NAMALWA (cell line): Measurements from ENCODE around the gene ZMYND10.

Experiments used
- DNase-seq: peaks from one replicate; pipeline ENCODE4 v3.0.0-alpha.2; 2015; ENCODE audit warnings: low spot score

The ZMYND10 gene

DNA sequence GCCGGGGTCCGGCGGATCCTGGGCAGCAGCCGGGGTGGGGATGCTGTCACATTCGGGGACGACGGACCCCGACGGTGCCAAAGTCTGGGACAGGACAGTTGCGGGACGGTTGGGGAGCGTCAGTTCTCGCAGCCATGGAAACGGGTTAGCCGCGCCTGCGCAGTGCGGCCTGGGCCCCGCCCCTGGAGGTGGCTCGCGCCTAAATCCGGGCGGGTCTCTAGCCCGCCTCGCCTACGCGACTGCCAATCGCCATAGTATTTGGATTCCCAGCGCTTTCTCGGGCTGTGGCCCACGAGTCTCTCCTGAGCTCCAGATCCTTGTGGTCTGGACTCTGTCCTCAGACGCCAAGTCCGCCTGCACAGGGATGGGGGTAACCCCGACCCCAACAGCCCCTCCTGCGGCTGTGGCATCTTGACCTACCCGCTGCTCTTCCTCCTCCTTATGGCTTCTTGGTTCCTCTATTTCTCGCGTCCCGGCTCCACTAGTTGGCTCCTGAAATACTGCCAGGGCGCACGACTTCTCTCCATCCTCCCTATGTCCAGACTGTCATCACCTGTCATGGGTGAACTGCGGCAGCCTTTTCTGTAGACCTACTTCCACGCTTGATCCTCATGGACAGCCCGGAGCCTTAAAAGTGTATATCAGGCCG is at the start of gene ZMYND10:
ZMYND10 (minus strand) TSS at position 147 of the 649 bp plus-strand sequence. CDS start 153 bp downstream, outside the sequence.
- DNase-seq = peak; percentile 50

DNA sequence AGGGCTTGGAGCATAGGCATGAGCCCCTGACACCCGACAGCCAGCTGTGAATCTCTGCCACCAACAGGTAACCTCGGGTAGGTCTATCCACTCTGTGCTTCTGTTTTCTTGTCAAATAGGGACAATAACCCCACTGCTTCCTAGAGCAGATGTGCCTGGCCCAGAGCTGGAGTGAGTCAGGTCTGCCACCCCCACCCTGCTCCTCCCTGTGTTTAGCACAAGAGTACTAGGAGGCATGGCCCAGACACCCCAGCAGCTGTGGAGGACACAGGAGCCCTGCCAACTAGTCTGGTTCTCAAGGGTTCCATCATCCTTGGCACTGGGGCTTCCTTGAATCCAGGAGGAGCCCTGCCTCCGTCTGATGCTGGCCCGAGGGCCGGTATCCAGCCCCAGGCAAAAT is 47.5 kb upstream of the ZMYND10 start:
- DNase-seq = no peak

DNA sequence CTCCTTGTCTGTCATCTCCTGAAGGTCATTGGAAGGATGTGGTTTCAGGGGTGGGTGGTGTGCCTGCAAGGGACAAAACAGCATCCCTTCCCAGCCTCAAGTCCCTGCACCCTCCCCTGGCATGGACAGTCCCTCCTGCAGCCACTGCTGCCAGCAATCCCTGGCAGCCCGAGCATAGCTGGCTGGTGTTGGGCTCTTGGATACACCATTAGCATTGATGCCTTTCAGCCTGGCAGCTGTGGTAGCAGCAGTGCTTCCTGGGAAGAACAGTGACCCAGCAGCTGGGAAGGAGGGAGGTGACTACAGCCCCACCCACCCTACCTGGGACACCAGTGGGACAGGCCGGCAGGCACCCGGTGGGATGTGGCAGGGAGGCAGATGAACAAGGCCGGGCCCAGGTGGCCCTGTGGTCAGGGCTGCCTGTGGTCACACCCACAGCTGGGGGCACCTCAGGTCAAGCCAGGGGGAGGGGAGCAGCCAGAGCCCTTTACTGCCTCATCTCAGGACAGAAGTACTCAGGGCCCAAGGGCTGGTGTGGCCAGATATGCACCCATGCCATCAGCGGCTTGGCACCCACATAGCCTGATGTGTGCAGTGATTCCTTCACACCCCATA is 46.7 kb upstream of the ZMYND10 start:
- DNase-seq = no peak

DNA sequence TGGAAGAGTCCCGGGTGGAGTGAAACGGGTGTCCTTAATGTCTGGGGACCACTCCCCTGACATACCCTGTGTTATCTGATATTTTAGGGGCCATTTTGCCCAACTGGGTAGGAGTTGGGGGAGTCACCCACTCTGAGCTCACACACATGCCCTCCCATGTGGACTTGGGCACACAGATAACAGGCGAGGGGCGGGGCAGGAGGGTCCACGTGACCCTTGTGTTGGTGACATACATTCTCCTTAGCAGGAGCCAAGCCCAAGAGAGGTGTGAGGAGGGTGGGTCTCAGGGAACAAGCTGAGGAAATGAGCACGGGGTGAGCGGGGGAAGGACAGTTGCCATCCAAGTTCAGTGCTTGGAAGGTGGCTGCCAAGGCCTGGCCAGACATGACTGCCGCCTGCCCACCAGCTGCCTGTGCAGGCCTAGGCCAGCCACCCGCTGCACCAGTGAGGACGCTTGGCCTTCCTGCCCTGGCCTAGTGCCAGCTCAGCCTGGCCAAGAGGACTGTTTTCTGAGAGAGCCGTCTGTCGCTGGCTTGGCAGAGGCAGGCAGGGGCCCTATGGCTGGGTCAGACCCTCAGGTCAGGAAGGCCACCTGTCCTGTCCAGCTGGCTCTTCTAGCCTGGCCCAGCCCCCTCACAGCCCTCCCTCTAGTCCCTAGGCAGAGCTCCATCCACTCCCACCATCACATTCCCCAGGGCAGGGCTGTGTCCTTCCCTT is 45.1 kb upstream of the ZMYND10 start:
- no peak for DNase-seq

DNA sequence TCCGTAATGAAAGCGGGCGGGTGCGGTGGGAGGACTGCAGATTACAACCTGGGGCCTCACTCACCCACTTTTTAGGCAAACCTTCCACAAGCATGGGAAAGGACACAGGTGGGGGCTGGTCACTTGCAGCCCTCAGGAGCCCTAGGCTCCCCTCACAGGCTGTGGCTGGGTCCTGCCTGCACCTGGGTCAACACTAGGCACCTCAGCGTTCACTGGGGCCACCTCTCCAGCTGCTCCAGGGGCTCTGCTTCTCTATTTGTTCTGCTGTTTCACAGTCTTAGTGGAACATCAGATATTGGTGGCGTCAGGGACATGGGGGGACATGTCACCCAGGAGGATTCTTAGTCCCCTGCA is 43.9 kb upstream of the ZMYND10 start:
- no peak for DNase-seq

DNA sequence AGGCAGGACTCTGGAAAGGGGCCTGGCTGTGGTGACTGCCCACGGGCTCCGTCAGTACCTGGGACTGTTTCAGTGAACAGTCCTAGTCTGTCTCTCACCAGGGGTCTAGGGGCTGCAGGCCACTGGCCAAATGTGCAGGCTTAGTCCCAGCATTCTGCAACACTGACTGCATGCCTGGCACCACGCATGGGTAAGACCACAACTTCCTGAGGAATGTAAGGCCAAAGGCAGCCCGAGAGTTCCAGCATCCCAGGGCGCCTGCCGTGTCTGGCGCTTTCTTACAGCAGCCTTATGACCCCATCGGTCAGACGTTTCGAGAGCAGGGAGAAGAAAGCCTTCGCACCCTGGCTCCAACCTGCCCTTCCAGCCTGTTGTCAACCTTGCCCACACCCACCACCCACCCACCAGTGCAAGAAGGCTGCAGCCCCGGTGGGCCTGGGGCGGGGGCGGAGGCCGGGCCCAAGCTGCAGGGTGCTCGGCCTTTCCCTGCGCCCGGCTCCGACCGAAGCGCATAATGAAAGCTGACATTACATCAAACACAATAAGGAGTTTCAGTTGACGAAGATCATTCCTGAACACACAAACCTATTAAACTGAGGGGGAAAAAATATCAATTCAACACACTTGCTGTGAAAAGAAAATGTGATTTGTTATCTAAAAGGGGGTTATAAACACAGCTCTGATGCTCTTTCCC is 43.3 kb upstream of the ZMYND10 start:
- DNase-seq = no peak

DNA sequence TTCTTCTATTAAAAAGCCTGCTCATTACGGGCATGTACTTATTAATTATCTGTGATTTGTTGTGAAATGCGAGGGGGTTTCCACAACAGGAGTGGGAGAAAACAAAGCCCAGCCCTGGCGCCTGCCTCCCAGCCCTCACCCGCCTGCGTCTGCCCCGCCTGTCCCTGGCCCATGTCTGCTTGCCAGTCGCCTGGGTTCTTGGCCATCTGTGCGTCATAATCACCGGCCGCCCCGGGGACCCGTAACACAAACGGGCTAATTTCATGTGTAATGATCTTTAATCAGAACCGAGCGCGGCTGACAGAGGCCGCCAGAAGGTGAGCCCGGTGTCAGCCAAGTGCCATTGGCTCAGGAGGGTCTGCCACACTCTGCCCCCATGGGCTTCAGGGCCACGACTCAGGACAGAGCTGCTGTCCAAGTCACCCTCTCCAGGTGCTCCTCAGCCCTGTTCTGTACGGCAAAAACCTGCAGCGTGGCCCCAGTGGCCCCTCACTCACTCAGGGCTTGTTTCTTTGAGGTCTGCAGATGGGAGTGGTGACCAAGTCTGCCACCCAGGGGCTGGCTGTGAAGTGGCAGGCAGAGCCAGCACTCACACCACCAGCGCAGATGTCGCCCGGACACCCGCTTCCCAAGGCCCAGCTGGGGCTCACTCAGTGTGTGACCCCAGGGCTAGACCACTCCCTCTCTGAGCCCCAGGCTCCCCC is 42.6 kb upstream of the ZMYND10 start:
- DNase-seq = peak; percentile 13

DNA sequence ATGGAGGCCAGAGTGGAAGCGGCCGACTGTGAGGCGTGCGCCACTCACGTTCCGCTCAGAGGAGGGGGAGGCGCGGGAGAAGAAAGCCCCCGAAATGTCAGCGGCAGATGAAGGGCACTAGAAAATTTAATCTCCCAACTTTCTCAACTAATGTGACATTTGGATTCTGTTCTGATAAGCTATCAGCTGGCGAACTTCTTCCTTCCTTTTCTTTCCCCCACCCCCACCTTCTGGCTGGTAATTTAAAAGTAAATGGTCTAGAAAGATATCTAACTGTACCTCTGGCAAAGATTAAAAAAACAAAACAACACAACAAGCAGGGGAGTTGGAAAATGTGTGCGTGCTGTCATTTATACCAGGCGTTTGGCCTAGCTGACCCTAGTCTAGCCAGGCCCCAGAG is 40.2 kb upstream of the ZMYND10 start:
- DNase-seq = no peak

DNA sequence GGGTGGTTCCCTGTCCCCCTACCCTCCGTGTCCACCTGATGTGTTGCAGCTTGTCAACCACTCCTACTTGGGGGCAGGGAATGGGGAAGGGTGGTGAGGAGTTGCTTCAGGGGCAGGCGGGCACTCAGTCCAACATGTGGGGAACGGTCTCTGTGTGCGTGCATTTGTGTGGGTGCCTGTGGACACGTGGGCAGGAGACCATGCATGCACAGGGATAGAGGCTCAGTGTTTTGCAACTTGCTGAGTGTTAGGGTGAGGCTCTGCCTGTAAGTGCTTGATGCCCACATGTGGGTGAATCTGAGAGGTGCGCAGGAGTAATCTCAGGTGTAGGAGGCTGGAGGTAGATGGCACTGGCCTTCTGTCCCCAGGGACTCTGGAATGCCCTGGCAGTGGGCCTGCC is 38.2 kb upstream of the ZMYND10 start:
- no peak for DNase-seq

DNA sequence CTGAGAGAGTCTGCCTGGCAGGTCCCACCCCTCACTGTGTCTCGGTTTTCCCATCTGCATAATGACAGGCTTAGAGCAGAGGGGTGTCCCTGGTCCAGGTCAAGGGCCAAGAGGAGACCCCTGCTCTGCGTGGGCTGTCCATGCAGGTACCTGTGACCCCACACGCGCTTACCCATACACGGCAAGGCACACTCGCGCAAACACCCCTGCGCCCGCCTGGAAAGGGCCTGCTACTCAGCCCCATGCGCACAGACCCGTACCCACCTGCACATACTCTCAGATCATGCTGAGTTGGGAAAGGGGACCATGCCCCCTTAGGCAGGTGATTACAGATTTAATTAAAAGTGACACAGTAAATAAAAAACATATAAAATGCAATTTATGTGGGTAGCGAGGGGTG is 37.2 kb upstream of the ZMYND10 start:
- DNase-seq = no peak

DNA sequence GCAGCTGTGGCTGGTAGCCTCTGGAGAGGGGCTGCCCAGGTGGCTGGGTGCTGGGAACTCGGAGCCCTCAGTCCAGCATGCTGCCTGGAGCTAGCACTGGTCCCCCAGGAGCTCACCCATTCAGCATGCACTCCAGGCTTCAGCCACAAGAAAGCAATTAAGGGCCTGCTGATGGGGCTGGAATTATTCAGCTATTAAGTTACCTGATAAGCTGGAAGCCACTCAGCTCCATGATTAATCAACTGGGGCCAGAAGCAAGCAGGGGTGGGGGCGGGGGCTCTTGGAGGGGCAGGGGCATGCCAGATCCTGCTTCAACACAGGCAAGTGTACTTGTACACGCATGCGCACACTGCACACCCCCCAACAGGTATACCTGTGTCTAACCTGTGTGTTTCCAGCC is 35.9 kb upstream of the ZMYND10 start:
- DNase-seq = no peak

DNA sequence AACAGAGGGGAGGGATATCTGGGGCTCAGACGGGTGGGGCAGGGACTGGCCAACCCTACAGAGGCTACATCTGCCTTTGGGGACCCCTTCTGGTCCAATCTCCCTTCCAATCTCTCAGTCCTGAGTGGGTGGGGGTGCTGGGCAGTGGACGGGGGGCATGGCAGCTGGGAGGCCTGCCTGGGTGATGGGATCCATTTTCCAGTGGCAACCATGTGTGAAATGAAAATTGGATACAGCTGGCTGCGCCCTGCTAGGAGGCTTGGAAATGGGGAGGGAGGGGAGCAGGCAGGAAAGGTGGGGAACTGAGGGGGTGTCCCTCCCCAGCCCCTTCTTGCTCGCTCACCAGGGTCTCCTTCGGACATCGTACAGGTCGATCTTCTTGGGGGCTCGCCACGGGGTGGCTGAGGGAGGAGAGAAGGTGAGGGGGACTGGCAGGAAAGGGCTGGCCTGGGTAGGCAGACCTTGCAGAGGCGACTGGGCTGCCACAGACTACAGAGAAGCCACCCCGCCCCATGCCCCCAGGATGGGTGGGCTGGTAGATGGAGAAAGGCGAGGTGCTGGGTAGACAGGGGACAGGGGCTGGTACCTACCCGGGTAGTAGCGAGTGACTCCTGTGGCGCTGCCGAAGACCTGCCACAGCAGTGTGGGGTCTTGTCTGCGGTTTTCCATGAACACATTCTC is 35.0 kb upstream of the ZMYND10 start:
- no peak for DNase-seq

DNA sequence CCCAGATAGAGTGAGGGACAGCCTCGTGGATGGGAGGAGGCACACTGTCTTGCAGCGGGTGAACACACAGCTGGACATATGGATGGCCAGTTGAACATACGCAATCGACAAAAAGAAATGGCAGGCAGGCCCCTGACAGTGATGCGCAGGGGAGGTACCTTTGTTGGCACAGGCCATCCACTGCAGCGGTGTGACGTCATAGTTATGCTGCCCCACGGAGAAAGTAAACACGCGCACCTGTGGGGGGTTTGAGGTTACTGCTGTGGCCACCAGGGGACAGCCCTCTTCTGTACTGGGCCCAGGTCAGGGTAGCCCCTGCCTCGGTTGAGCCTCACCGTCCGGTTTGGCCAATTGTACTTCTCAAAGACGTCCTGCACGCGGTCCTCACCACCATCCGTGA is 33.2 kb upstream of the ZMYND10 start:
- no peak for DNase-seq

DNA sequence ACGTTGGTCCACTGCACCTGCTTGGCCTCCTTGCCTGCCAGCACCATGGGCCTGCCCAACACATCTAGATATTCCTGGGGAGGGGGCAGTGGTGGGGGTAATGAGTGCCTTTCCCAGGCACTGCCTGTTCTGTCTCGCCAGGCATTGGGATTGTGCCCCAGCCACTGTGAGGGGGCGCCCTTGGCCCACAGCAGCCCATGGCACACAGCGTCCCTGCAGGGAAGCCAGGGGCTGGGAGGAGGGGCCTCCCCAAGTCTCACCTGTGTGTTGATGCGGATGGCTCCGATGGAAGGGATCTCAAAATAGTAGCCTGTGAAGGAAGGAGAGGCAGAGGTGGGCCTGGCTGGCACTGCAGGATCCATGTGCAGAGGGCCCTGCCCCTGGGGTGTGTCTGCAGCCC is 32.5 kb upstream of the ZMYND10 start:
- no peak for DNase-seq

DNA sequence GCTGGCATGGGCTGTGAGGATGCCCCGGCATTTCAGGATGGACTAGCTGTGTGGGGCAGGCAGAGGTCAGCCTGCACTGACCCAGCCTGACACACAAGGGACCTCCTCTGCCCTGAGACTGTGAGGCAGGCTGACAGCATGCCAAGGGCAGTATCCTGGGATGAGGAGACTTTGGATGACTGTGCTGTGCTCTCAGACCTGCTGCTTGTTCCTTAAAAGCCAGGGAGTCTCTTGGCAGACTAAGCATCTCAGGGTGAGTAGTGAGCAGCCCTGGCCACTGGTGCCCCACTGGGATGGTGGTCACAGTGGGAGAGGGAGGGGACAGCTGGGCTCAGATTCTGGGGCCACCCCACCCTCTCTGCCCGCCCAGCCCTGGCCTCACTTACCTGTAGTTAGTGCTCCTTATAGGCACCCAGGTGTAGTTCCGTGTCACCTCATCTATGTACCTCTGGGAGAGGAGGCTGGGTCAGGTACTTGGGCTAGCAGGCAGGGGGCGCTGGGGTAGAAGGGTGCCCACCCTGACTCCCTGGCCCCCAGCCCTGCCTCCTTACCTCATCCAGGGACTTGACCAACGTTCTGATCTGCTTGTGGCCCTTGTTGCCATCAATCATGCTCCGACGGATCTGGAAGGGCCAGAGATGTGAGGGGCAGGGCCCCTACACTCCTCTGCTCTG is 29.9 kb upstream of the ZMYND10 start:
- DNase-seq = peak; percentile 15

DNA sequence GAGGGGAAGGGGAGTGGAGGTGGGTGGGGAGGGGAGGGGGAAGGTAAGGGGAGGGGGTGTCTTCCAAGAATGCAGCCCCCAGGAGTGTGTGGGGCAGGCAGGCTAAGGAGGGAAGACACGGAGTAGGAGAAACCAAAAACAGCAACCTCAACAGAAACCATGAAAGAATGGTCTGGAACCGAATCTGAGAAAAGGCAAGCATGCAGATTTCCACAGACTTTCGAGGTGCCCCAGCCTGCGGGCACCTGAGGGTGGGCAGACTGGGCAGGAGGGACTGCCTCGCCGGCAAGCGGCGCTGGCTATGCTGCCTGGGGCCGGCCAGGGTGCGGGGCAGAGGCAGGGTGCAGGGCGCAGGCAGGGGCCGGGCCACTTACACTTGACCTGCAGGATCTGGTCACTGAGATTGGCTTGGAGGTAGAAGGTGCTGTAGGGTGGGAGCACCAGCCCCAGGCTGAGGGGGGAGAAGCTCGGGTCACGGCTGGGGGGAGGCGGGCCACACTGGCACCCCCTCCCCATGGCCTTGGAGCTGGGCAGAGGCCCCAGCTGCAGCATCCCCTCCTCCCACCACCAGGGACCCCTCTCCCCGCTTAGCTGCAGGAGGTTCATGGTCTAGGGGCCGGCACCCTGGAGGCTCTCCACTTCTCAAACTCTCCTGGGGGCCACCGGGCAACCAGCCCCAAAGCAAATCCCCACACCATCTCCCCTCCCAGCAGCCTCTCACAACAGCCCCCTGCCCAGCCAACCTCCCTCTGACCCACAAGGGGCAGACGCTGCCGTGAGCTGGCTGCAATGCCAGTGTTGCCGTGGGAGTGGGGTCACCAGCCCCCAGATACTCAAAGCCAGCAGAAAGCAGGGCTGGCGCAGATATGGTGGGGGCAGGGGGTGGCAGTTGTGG is 29.1 kb upstream of the ZMYND10 start:
- DNase-seq = no peak

DNA sequence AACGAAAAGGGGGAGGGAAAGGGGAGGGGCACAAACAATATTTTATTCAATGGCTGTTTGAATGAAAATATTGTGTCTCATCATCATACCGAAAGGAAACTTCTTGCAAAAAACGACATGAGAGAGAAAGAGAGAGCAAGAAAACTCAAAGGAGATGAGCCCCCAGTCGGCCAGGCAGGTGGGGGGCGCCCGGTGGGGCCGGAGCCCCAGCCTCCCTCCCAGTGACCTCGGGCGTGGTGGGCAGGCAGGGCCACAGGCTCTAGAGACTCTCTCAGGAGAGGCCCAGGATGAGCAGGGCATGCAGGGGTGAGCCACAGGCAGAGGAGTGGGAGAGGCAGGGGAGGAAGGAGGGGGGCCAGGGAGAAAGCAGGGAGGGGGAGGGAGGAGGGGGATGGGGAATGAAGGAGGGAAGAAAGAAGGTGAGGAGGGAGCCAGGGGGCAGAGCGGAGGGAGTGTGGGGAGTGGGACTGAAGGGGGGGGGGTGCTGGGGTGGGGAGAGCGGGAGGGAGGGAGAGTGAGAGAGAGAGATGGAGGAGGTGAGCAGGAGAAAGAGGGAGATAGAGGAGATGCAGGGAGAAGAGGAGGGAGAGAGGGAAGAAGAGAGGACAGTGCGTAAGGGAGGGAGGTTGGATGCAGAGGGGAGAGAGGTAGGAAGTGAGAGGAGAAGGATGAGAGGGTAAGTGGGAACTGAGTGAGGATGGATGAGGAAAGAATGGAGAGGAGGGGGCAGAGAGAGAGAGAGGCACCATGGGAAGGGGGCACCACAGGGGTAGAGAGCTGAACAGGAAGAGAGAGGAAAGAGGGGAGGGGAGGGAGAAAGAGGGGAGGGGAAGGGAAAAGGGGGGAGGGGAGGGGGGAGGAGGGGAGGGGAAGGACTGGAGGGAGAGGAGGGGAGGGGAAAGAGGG is 27.9 kb upstream of the ZMYND10 start:
- DNase-seq = no peak

DNA sequence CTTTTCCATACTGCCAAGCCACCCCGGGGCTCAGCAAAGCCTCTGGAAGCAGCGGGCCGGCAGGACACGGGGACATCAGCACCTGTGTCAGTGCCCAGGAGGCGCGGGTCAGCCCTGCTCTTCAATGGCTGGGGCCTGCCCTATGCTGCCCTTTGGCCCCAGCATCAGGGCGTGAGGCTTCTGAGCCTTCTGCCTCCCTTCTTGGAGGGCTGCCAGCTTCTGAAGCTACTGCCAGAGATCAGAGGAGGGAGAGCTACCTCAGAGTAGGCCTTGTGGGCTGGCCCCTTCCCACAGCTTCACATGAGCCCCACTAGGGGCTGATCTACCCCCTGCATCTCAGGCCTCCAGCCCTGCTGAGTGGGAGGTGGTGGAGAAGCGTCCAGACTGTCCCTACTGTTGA is 26.8 kb upstream of the ZMYND10 start:
- peak; percentile 34 for DNase-seq

DNA sequence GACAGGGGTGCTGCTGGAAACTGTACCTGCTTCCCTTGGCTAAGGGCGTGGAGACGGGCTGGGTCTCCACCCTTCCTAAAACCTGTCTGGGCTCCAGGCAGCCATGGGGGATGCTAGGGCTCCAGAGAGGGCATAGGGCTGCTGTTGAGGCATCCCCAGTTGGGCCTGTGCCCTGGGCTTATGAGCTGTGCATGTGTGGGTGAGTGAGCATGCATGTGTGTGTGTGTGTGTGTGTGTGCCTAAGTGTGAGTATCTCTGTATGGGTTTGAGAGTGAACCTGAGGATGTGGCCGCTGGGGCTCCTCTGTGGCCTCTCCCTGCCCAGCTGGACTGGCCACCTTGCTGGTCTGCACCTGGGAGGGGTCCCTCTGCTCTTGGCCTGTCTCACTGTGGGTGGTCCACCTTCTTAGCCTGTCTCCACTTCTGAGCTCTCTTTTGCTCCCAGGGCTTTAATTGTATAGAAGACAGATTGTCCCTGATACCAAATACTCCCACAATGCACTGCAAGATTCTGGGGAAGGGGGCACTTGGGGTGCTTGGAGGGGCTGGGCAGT is 25.7 kb upstream of the ZMYND10 start:
- DNase-seq = no peak
